OCI-LY3 (cell line): Measurements from ENCODE around the gene ADGRL1.

Experiments
- H2AFZ ChIP-seq: fragments of 200-600, 300-600 bp; shearing (Covaris generic); 2 replicates; pipeline ENCODE4 v1.6.0; 2014; ENCODE audit warnings: antibody characterized with exemption, low read depth, low read length
- H3K27ac ChIP-seq: fragments of 200-600, 300-600 bp; sonication (generic); 2 replicates; pipeline ENCODE4 v1.5.1; 2014; ENCODE audit warnings: mild to moderate bottlenecking, low read length, moderate library complexity, mixed read lengths
- H3K27me3 ChIP-seq: fragments of 200-600, 300-600 bp; sonication (generic); 2 replicates; pipeline ENCODE4 v1.6.1; 2014; ENCODE audit warnings: low read depth, low read length, mixed read lengths
- H3K36me3 ChIP-seq: fragments of 200-600, 300-600 bp; sonication (generic); replicated peaks from 2 replicates; pipeline ENCODE3; 2014; ENCODE audit warnings: low read depth, low read length, mixed read lengths
- H3K4me1 ChIP-seq: fragments of 300-600, 200-600 bp; sonication (generic); 2 replicates; pipeline ENCODE4 v1.6.1; 2014; ENCODE audit warnings: low read length, mixed read lengths
- H3K4me2 ChIP-seq: fragments of 200-600, 300-600 bp; sonication (generic); 2 replicates; pipeline ENCODE4 v1.6.1; 2014; ENCODE audit warnings: low read length, mixed read lengths
- H3K4me3 ChIP-seq: fragments of 300-600, 200-600 bp; sonication (generic); 2 replicates; pipeline ENCODE4 v1.5.1; 2014; ENCODE audit warnings: antibody characterized with exemption, mild to moderate bottlenecking, low read length, moderate library complexity
- H3K79me2 ChIP-seq: fragments of 300-600, 200-600 bp; shearing (Covaris generic); 2 replicates; pipeline ENCODE4 v1.6.1; 2014; ENCODE audit warnings: mild to moderate bottlenecking, low read length, mixed read lengths
- H3K9ac ChIP-seq: fragments of 300-600, 200-600 bp; shearing (Covaris generic); 2 replicates; pipeline ENCODE4 v1.6.0; 2014; ENCODE audit warnings: mild to moderate bottlenecking, low read length, moderate library complexity
- H3K9me3 ChIP-seq: fragments of 200-600, 300-600 bp; shearing (Covaris generic); 2 replicates; pipeline ENCODE4 v1.6.1; 2014; ENCODE audit warnings: low read length, mixed read lengths; ENCODE audit not compliant: insufficient read depth
- H4K20me1 ChIP-seq: fragments of 200-600, 300-600 bp; sonication (generic); 2 replicates; pipeline ENCODE4 v1.6.1; 2016; ENCODE audit warnings: low read length, mixed read lengths; ENCODE audit not compliant: insufficient read depth
- CTCF ChIP-seq: fragments of 200-600, 300-600 bp; sonication (generic); IDR thresholded peaks from 2 replicates; pipeline ENCODE4 v1.5.1; 2014; ENCODE audit warnings: antibody characterized with exemption, low read length, low read depth
- EZH2phosphoT487 ChIP-seq: fragments of 200-600 bp; shearing (Covaris generic); IDR thresholded peaks from 2 replicates; pipeline ENCODE4 v1.6.1; 2018; ENCODE audit warnings: antibody characterized with exemption, mixed run types, low read depth

The ADGRL1 gene

DNA sequence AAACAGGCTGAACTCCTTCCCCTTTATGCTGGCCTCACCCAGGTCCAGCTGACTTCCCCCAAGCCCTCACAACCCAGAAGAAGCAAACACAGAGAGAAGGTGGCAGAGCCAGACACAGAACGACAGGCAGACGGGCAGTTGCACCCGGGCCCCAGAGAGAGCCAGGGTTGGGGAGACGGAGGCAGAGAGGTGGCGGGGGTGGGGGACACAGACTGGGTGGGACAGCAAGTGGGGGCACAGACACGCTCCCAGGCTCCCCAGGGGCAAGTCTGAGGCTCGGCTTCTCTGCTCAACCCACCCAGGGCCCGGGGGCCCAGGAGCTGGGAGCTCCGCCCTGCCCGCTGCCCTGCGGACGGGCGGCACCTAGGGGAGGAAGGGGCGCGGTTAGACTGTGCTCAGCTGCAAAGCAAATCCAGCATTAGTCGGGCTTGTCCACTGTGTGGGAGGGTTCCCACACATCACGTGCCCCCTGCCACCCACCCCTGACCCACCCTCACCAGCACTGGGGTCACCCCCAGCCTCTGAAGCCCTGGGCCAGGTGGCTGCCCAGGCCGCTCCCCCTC, 38.3 kb downstream of the ADGRL1 start:
- Histone ChIP-seq H3K9ac (no peak overlapping the region), H3K79me2 (no peaks in the 10 kb centered on the region), H3K36me3 (no peaks in the 10 kb centered on the region), H3K4me3 (no peak overlapping the region), H3K4me2 (no peak overlapping the region), H3K27ac (no peak overlapping the region), H3K4me1 (no peaks in the 10 kb centered on the region), H3K27me3 (peaks cover 3% of the 10 kb centered on the region; the same call in 1 of the 2 replicates), H3K9me3 (no peaks in the 10 kb centered on the region), H4K20me1 (no peaks in the 10 kb centered on the region), H2AFZ (no peak overlapping the region)
- TF ChIP-seq CTCF = no peak
- no peak for TF ChIP-seq EZH2phosphoT487

GRCh38 chr19:14166999-14167575, 38.9 kb downstream of the ADGRL1 start:
- H4K20me1 ChIP-seq = no peaks in the 10 kb centered on the region
- no peak overlapping the region for H3K9ac ChIP-seq
- H3K9me3 ChIP-seq = no peaks in the 10 kb centered on the region
- peaks cover 3% of the 10 kb centered on the region; the same call in 1 of the 2 replicates for H3K27me3 ChIP-seq
- no peaks in the 10 kb centered on the region for H3K36me3 ChIP-seq
- no peaks in the 10 kb centered on the region for H3K79me2 ChIP-seq
- H3K27ac ChIP-seq = no peak overlapping the region
- no peak overlapping the region for H2AFZ ChIP-seq
- H3K4me1 ChIP-seq = no peaks in the 10 kb centered on the region
- no peak overlapping the region for H3K4me3 ChIP-seq
- H3K4me2 ChIP-seq = no peak overlapping the region
- TF ChIP-seq CTCF (no peak), EZH2phosphoT487 (no peak)

DNA sequence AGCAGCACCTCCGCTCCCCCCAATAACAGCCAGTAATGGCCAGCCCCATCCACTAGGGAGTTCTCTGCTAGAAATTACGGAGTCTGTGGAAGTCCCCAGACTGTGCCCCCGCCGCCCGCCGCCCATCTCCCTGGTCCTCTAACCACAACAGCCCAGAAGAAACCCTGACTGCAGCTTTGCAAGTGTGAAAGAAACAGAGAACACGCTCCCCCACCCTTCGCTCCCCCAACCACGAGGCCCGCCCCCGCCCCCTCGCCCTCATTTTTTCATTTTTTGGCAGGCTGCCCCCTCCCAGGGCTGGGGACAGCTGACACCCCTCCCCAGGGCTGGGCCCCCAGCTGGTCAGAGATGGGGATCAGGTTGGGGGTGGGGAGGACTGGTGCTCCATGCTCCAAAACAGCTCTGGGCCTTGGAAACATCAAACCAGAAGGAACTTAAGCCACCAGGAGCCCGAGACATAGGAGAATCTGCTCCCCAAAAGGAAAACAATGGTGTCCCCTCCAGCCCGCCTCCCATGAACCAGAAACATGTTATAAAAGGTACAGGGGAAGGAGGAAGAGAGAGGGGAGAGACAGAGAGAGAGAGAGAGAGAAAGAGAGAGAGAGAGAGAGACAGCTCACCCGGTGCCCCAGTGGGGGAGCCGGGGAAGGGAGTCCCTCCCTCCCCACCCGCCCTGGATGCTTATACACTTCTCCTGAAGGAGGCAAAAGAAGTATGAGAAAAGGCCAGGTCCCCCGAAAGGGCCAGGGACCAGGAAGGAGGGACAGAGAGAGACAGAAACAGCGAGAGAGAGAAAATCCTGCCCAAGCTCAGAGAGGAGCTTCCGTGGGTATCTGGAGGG, 39.8 kb downstream of the ADGRL1 start:
- Histone ChIP-seq H3K9me3 (no peaks in the 10 kb centered on the region), H3K27ac (no peak overlapping the region), H3K9ac (no peak overlapping the region), H3K4me3 (no peak overlapping the region), H2AFZ (no peak overlapping the region), H3K27me3 (peaks cover 3% of the 10 kb centered on the region; the same call in 1 of the 2 replicates), H3K36me3 (no peaks in the 10 kb centered on the region), H3K79me2 (no peaks in the 10 kb centered on the region), H3K4me1 (no peaks in the 10 kb centered on the region), H4K20me1 (no peaks in the 10 kb centered on the region), H3K4me2 (peak overlapping the region; percentile 20; the same call in 1 of the 2 replicates)
- TF ChIP-seq CTCF = no peak
- TF ChIP-seq EZH2phosphoT487 = no peak

DNA sequence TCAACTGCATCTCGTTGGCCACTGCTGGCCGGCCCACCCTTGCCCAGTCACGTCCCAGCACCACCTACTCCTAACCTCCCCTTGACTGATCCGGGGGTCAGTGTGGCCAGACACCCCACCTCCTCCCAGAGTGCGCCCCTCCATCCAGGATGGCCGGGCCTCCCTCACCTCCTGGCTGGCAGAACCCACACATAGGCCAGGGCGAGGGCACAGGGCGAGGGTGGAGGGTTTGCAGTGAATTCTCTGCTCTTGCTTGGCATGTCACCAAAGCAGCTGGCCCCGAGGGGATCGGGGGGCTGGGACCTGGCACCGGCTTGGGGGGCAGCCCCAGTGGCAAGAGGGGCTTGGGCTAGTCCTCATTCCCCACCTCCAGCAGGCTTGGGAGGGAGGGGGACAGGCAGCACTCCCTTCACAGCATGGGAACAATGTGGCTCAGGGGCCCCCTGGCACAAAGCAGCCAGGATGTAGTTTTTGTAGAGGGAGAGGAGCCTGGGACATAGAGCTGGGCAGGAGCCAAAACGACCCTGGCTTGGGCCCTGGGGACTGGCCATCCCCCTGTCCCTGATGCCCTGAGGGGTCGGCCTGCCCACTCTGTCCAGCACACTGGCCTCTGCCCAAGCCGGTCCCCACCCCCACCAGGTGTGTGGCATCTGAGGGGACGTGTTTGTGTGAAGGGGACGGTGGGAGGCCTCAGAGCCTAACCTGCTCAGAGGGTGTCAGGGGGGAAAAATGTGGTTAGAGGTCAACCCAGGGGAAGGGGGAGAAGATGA, 41.1 kb downstream of the ADGRL1 start:
- H3K4me2 ChIP-seq = no peak overlapping the region
- H3K4me3 ChIP-seq = no peak overlapping the region
- H2AFZ ChIP-seq = no peak overlapping the region
- H3K79me2 ChIP-seq = no peaks in the 10 kb centered on the region
- H3K9me3 ChIP-seq = no peaks in the 10 kb centered on the region
- H3K9ac ChIP-seq = no peak overlapping the region
- H3K27me3 ChIP-seq = peaks cover 3% of the 10 kb centered on the region; the same call in 1 of the 2 replicates
- H3K27ac ChIP-seq = no peak overlapping the region
- no peaks in the 10 kb centered on the region for H3K36me3 ChIP-seq
- H3K4me1 ChIP-seq = peaks cover 6% of the 10 kb centered on the region; the same call in 1 of the 2 replicates
- H4K20me1 ChIP-seq = no peaks in the 10 kb centered on the region
- TF ChIP-seq CTCF = no peak
- TF ChIP-seq EZH2phosphoT487 = no peak
